GM12878 (cell line): Measurements from ENCODE around the gene TRAF3IP1. TPM values are rescaled to one million over a fixed set of nuclear protein-coding genes. Genes with fewer than 3 reads are reported as not detected.

Experiments used
- ATAC-seq: fragments of 200-7000 bp; cut with Tn5 transposase; 3 replicates; pipeline ENCODE4 v1.9.1; 2020; ENCODE audit warnings: mild to moderate bottlenecking, moderate library complexity
- BruUV-seq: library from RNA; stranded (reverse); fragments of 400-500 nt; replicated peaks from 2 replicates; lab custom pipeline; 2021; lab: Mats Ljungman, UMichigan
- CTCF ChIA-PET: fragments of 300-600 bp; sonication (Branson Sonifier 250); formaldehyde crosslinking; extraction: SDS; loops from one replicate; lab custom pipeline; 2021; ENCODE audit warnings: inconsistent platforms; lab: Yijun Ruan, JAX
- POLR2A ChIA-PET: fragments of 350-600 bp; formaldehyde crosslinking; extraction: SDS; loops from one replicate; lab custom pipeline; 2021; ENCODE audit warnings: inconsistent platforms; lab: Charles Lee
- RAD21 ChIA-PET: fragments of 300-600 bp; sonication (Branson Sonifier 250); formaldehyde crosslinking; loops from one replicate; lab custom pipeline; 2023; ENCODE audit warnings: antibody characterized with exemption; ENCODE audit not compliant: unreplicated experiment; lab: Charles Lee
- SMC1A ChIA-PET: fragments of 300-600 bp; sonication (Branson Sonifier 250); formaldehyde crosslinking; loops from one replicate; lab custom pipeline; 2023; ENCODE audit not compliant: unreplicated experiment, uncharacterized antibody; lab: Charles Lee
- DNase-seq: peaks from one replicate; pipeline ENCODE4 v3.0.0-alpha.2; 2011; ENCODE audit warnings: low read depth, low spot score
- FAIRE-seq: peaks from 3 replicates; lab custom pipeline; 2011; peaks lifted over from hg19 to GRCh38; lab: Jason Lieb, UNC
- H2AFZ ChIP-seq: 2 replicates; pipeline ENCODE4 v1.6.0; 2011; ENCODE audit warnings: low read depth, low read length, control low read depth; ENCODE audit not compliant: control insufficient read depth
- H3K27ac ChIP-seq: 2 replicates; pipeline ENCODE4 v1.5.1; 2011; ENCODE audit warnings: control low read depth; ENCODE audit not compliant: control insufficient read depth, insufficient read depth
- H3K27me3 ChIP-seq, 2 experiments: replicated peaks in 1 of 2; 2 replicates each; pipeline versions ENCODE4 v1.6.0 to v1.6.1; 2011; ENCODE audit warnings: low read length in 1 of 2; ENCODE audit not compliant: control insufficient read depth in 2 of 2, insufficient read depth in 2 of 2
- H3K36me3 ChIP-seq, 2 experiments: 2 replicates each; pipeline ENCODE4 v1.5.1; 2011; ENCODE audit warnings: low read length in 1 of 2; ENCODE audit not compliant: control insufficient read depth in 2 of 2, insufficient read depth in 2 of 2
- H3K4me1 ChIP-seq: 2 replicates; pipeline ENCODE4 v1.6.1; 2011; ENCODE audit warnings: mild to moderate bottlenecking, low read length, moderate library complexity, mixed read lengths; ENCODE audit not compliant: control insufficient read depth, insufficient read depth
- H3K4me2 ChIP-seq: 2 replicates; pipeline ENCODE4 v1.6.0; 2011; ENCODE audit warnings: control low read depth; ENCODE audit not compliant: control insufficient read depth, insufficient read depth
- H3K4me3 ChIP-seq: fragments of 200-600 bp; sonication (generic); 2 replicates; pipeline ENCODE4 v1.5.1; 2016
- H3K79me2 ChIP-seq: 2 replicates; pipeline ENCODE4 v1.6.0; 2011; ENCODE audit warnings: low read length; ENCODE audit not compliant: control insufficient read depth, insufficient read depth
- H3K9ac ChIP-seq: 2 replicates; pipeline ENCODE4 v1.8.0; 2011; ENCODE audit warnings: low read length, control low read depth, mixed read lengths; ENCODE audit not compliant: control insufficient read depth, insufficient read depth
- H3K9me3 ChIP-seq: replicated peaks from 3 replicates; pipeline ENCODE4 v1.5.1; 2011; ENCODE audit warnings: mild to moderate bottlenecking, low read length; ENCODE audit not compliant: control insufficient read depth, insufficient read depth
- H4K20me1 ChIP-seq: 2 replicates; pipeline ENCODE4 v1.6.0; 2011; ENCODE audit not compliant: control insufficient read depth, insufficient read depth
- CEBPB ChIP-seq, 2 experiments: fragments of 150-350 bp in 1 of 2; IDR thresholded peaks; 2 replicates each; pipeline ENCODE4 v1.6.1; 2012 to 2014; ENCODE audit warnings: low read depth in 2 of 2, low read length in 2 of 2, borderline replicate concordance in 1 of 2, inconsistent platforms in 1 of 2
- MTA2 ChIP-seq: fragments of 450-650 bp; IDR thresholded peaks from 2 replicates; pipeline ENCODE4 v1.6.1; 2016; ENCODE audit warnings: low read depth, mild to moderate bottlenecking, moderate library complexity
- NFYA ChIP-seq: IDR thresholded peaks from 2 replicates; pipeline ENCODE4 v1.6.1; 2011; ENCODE audit warnings: low read depth, mild to moderate bottlenecking, low read length, improper control_type of control experiment, borderline replicate concordance
- PAX5 ChIP-seq: IDR thresholded peaks from 2 replicates; pipeline ENCODE4 v1.6.1; 2011; ENCODE audit warnings: low read depth, low read length, borderline replicate concordance
- POLR2AphosphoS2 ChIP-seq: IDR thresholded peaks from 2 replicates; pipeline ENCODE4 v1.6.1; 2011; ENCODE audit warnings: low read depth, mild to moderate bottlenecking, low read length, improper control_type of control experiment, moderate library complexity
- POU2F2 ChIP-seq: IDR thresholded peaks from 3 replicates; pipeline ENCODE4 v1.6.1; 2011; ENCODE audit warnings: low read depth, mild to moderate bottlenecking, low read length, borderline replicate concordance
- RAD21 ChIP-seq: IDR thresholded peaks from 2 replicates; pipeline ENCODE4 v1.6.1; 2011; ENCODE audit warnings: mild to moderate bottlenecking, low read depth, low read length, moderate library complexity; ENCODE audit not compliant: insufficient read depth
- TBL1XR1 ChIP-seq: IDR thresholded peaks from 2 replicates; pipeline ENCODE4 v1.6.1; 2012; ENCODE audit warnings: low read depth, low read length, improper control_type of control experiment
- ZBTB11 ChIP-seq: fragments of 450-650 bp; formaldehyde crosslinking; IDR thresholded peaks from 2 replicates; pipeline ENCODE4 v1.5.0; 2022; ENCODE audit warnings: mild to moderate bottlenecking, missing genetic modification characterization
- ZNF217 ChIP-seq: fragments of 450-650 bp; IDR thresholded peaks from 2 replicates; pipeline ENCODE4 v1.6.1; 2017; ENCODE audit warnings: antibody characterized with exemption, mild to moderate bottlenecking
- WGBS: methylation state at CpG from one replicate; pipeline ENCODE4 v1.1.6; 2016; ENCODE audit warnings: low lambda C conversion rate; ENCODE audit not compliant: insufficient replicate concordance, insufficient coverage; ENCODE audit errors: missing lambda C conversion rate; 5-methylcytosine and 5-hydroxymethylcytosine counted together
- in situ Hi-C: fragments of 300-500 bp; cut with MboI; formaldehyde crosslinking; loops from 9 replicates; pipeline ENCODE4 v1.14.3; 2018; ENCODE audit warnings: mixed read lengths
- intact Hi-C: fragments of 100-400 bp; cut with micrococcal nuclease; formaldehyde crosslinking; loops from one replicate; pipeline ENCODE4 v1.14.2; 2022; ENCODE audit not compliant: unreplicated experiment
- polyA plus RNA-seq, 11 experiments: library from polyadenylated mRNA; depleted of rRNA in 4 of 11; unstranded in 6 of 11; stranded (reverse) in 5 of 11; fragments of >200 nt; fragmentation: Nextera tagmentation in 4 of 11; fragmentation: Illumina TruSeq in 1 of 11; extraction: Ambion mirVana in 4 of 11; extraction: Trizol in 1 of 11; gene quantifications; 1 replicate in 1 of 11; 2 replicates in 10 of 11; pipeline versions ENCODE4 v1.2.1 to v1.2.3, GENCODE V29; 2011 to 2016; ENCODE audit warnings: inconsistent platforms in 2 of 11, missing spikeins in 2 of 11, low read depth in 1 of 11
- total RNA-seq, 4 experiments: library from RNA; depleted of rRNA in 3 of 4; stranded (reverse); fragments of >200 nt in 3 of 4; fragmentation: Illumina TruSeq in 1 of 4; extraction: Trizol in 1 of 4; gene quantifications; 2 replicates each; pipeline versions ENCODE4 v1.2.1 to v1.2.3, GENCODE V29; 2013 to 2021
- TF ChIP-seq, protein P1 (sequence below): fragments of 450-650 bp; IDR thresholded peaks from 2 replicates; pipeline ENCODE4 v1.6.1; 2018; ENCODE audit warnings: borderline replicate concordance, mild to moderate bottlenecking; ENCODE audit not compliant: partially characterized antibody
- TF ChIP-seq, protein P2 (sequence below): fragments of 450-650 bp; IDR thresholded peaks from 2 replicates; pipeline ENCODE4 v1.6.1; 2014; ENCODE audit warnings: mild to moderate bottlenecking
- TF ChIP-seq, protein P3 (sequence below): fragments of 450-650 bp; IDR thresholded peaks from 2 replicates; pipeline ENCODE4 v1.6.1; 2017; ENCODE audit warnings: borderline replicate concordance

The TRAF3IP1 gene
- total and polyA plus RNA-seq, 10 of the 15 experiments (the other 5 are each of a cell fraction or from before 2014, with no cell fraction given) = 1.6 to 7.5 (median 3.6) TPM

GRCh38 chr2:238282861-238283738, 37.2 kb upstream of the TRAF3IP1 start:
- FAIRE-seq = no peak
- peaks cover 37% of the 10 kb centered on the region for H3K79me2 ChIP-seq
- no peaks in the 10 kb centered on the region for H3K9me3 ChIP-seq
- no peaks in the 10 kb centered on the region; a peak in 1 of 4 replicates for H3K36me3 ChIP-seq
- intact Hi-C loops = no loop called here
- peaks cover 8% of the 10 kb centered on the region; the same call in 1 of the 2 replicates for H3K4me1 ChIP-seq
- H2AFZ ChIP-seq = no peak overlapping the region
- DNase-seq = no peak
- POLR2A ChIA-PET = no interaction called here
- no peak for ATAC-seq
- RAD21 ChIA-PET = no interaction called here
- no peak overlapping the region for H3K27ac ChIP-seq
- no peak overlapping the region for H3K4me3 ChIP-seq
- no peak overlapping the region for H3K4me2 ChIP-seq
- CTCF ChIA-PET = interaction anchor here (0.6 kb wide), 1 partner anchor 19 kb away, joined by 3 read pairs; no protein-coding TSS in a partner anchor
- H3K9ac ChIP-seq = no peak overlapping the region
- no TSS peak for BruUV-seq
- SMC1A ChIA-PET = no interaction called here
- no peaks in the 10 kb centered on the region for H3K27me3 ChIP-seq
- in situ Hi-C loops = no loop called here
- 87% methylated on average over 16 of the region's 17 CpGs for WGBS
- H4K20me1 ChIP-seq = no peaks in the 10 kb centered on the region; the same call in 1 of the 2 replicates
- TF ChIP-seq, protein P1, sequence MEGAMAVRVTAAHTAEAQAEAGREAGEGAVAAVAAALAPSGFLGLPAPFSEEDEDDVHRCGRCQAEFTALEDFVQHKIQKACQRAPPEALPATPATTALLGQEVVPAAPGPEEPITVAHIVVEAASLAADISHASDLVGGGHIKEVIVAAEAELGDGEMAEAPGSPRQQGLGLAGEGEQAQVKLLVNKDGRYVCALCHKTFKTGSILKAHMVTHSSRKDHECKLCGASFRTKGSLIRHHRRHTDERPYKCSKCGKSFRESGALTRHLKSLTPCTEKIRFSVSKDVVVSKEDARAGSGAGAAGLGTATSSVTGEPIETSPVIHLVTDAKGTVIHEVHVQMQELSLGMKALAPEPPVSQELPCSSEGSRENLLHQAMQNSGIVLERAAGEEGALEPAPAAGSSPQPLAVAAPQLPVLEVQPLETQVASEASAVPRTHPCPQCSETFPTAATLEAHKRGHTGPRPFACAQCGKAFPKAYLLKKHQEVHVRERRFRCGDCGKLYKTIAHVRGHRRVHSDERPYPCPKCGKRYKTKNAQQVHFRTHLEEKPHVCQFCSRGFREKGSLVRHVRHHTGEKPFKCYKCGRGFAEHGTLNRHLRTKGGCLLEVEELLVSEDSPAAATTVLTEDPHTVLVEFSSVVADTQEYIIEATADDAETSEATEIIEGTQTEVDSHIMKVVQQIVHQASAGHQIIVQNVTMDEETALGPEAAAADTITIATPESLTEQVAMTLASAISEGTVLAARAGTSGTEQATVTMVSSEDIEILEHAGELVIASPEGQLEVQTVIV = no peak
- TF ChIP-seq RAD21 = no peak
- TF ChIP-seq TBL1XR1 = no peak
- no peak for TF ChIP-seq ZBTB11 (CRISPR knock-in tag)
- TF ChIP-seq MTA2 = no peak
- no peak for TF ChIP-seq POLR2AphosphoS2
- TF ChIP-seq PAX5 = no peak
- TF ChIP-seq NFYA = no peak
- TF ChIP-seq CEBPB (IDR thresholded peaks at IDR 0.05; ENCODE audit: borderline replicate concordance in 1 of 2, low read depth in 2 of 2, low read length in 2 of 2) = no peak
- TF ChIP-seq, protein P2, sequence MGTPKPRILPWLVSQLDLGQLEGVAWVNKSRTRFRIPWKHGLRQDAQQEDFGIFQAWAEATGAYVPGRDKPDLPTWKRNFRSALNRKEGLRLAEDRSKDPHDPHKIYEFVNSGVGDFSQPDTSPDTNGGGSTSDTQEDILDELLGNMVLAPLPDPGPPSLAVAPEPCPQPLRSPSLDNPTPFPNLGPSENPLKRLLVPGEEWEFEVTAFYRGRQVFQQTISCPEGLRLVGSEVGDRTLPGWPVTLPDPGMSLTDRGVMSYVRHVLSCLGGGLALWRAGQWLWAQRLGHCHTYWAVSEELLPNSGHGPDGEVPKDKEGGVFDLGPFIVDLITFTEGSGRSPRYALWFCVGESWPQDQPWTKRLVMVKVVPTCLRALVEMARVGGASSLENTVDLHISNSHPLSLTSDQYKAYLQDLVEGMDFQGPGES = no peak
- no peak for TF ChIP-seq ZNF217
- TF ChIP-seq, protein P3, sequence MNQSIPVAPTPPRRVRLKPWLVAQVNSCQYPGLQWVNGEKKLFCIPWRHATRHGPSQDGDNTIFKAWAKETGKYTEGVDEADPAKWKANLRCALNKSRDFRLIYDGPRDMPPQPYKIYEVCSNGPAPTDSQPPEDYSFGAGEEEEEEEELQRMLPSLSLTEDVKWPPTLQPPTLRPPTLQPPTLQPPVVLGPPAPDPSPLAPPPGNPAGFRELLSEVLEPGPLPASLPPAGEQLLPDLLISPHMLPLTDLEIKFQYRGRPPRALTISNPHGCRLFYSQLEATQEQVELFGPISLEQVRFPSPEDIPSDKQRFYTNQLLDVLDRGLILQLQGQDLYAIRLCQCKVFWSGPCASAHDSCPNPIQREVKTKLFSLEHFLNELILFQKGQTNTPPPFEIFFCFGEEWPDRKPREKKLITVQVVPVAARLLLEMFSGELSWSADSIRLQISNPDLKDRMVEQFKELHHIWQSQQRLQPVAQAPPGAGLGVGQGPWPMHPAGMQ = no peak
- TF ChIP-seq POU2F2 = no peak
